Mammary epithelial cell (primary cell): ENCODE results near the gene GMPPA.

Source experiments
- EZH2 ChIP-seq: IDR thresholded peaks from 2 replicates; pipeline ENCODE4 v1.6.1; 2012; ENCODE audit warnings: low read length, inconsistent platforms, borderline replicate concordance
- TF ChIP-seq, protein P1 (sequence below), 2 donors: IDR thresholded peaks in 1 of 2; conservative IDR thresholded peaks in 1 of 2; 2 replicates each; pipeline ENCODE4 v1.5.1; 2011 to 2012; ENCODE audit warnings: inconsistent platforms in 2 of 2, low read length in 2 of 2, mild to moderate bottlenecking in 2 of 2, control low read depth in 1 of 2, low read depth in 1 of 2; ENCODE audit not compliant: insufficient read depth in 1 of 2; ENCODE audit errors: extremely low read depth in 1 of 2

DNA sequence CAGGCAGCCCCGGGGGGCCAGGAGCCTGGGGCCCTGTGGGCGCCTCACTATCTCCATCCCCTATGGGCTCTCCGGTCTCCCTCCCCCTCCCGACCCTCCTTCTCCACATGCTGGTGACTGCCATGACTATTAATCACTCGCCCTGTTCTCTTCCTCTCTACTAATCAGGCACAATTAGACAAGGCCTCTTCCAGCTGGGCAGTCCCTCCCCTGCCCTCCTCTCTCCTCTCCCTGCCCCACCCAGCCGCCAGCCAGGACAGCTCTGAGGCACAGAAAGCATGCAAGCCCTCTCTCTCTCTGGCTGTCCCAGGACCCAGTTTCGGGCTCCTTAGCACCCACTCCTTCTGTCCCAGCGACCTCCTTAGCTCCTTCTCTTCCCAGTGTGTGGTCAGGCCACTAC is 21.4 kb downstream of the GMPPA start:
- TF ChIP-seq, protein P1, sequence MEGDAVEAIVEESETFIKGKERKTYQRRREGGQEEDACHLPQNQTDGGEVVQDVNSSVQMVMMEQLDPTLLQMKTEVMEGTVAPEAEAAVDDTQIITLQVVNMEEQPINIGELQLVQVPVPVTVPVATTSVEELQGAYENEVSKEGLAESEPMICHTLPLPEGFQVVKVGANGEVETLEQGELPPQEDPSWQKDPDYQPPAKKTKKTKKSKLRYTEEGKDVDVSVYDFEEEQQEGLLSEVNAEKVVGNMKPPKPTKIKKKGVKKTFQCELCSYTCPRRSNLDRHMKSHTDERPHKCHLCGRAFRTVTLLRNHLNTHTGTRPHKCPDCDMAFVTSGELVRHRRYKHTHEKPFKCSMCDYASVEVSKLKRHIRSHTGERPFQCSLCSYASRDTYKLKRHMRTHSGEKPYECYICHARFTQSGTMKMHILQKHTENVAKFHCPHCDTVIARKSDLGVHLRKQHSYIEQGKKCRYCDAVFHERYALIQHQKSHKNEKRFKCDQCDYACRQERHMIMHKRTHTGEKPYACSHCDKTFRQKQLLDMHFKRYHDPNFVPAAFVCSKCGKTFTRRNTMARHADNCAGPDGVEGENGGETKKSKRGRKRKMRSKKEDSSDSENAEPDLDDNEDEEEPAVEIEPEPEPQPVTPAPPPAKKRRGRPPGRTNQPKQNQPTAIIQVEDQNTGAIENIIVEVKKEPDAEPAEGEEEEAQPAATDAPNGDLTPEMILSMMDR (conservative IDR thresholded peaks at IDR 0.05 in 1 of 2, IDR thresholded peaks at IDR 0.05 in 1 of 2; ENCODE audit: extremely low read depth in 1 of 2, insufficient read depth in 1 of 2, low read depth in 1 of 2, low read length in 2 of 2): no peak
- no peak for TF ChIP-seq EZH2
